ENCODE data around the gene ARHGEF19. TPM values are rescaled to one million over a fixed set of nuclear protein-coding genes. Genes with fewer than 3 reads are reported as not detected.

The ARHGEF19 gene
- total and polyA plus RNA-seq, 10 of the 15 experiments (the other 5 are each of a cell fraction or from before 2014, with no cell fraction given): 0.15 to 2.9 (median 0.67) TPM; not detected in 1

DNA sequence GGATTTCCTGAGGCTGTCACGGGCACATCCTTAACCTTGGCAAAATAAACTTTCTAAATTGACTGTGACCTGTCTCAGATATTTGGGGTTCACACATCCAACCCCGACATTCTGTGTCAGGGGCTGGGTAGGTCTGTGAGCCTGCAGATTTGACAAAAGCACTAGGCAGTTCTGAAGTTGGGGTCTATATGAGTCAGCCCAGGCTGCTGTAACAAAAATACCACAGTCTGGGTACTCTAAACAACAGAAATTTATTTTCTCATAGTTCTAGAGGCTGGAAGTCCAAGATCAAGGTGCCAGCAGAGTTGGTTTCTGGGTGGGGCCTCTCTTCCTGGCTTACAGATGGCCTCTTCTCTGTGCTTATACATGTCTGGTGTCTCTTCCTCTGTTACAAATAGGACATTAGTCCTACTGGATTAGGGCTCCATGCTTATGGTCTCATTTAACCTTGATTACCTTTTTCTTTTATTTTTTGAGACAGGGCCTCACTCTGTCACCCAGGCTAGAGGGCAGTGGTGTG is 27.6 kb upstream of the ARHGEF19 start:
- POLR2A ChIA-PET: no interaction called here
- no peak overlapping the region for H2AFZ ChIP-seq (ENCODE audit: control insufficient read depth, low read depth, low read length)
- no peak overlapping the region for H3K27ac ChIP-seq (ENCODE audit: control insufficient read depth, insufficient read depth)
- BruUV-seq (replicated peaks): no TSS peak
- H3K4me1 ChIP-seq (ENCODE audit: control insufficient read depth, insufficient read depth, low read length): peaks cover 17% of the 10 kb centered on the region
- FAIRE-seq (no peak), ATAC-seq (no peak), DNase-seq (ENCODE audit: low read depth, low spot score) (no peak)
- H3K79me2 ChIP-seq (ENCODE audit: control insufficient read depth, insufficient read depth, low read length): no peaks in the 10 kb centered on the region
- in situ Hi-C loops (cut with MboI) (loop anchor here (5.0 kb wide), 1 partner anchor 163 kb away; no protein-coding TSS in a partner anchor), intact Hi-C loops (cut with micrococcal nuclease; ENCODE audit: unreplicated experiment) (loop anchor here (5.0 kb wide), 1 partner anchor 127 kb away; the partner anchor contains the start of gene SZRD1)
- RAD21 ChIA-PET (ENCODE audit: unreplicated experiment): no interaction called here
- H3K4me3 ChIP-seq: no peak overlapping the region
- no peaks in the 10 kb centered on the region for H3K27me3 ChIP-seq (replicated peaks in 1 of 2; ENCODE audit: control insufficient read depth in 2 of 2, insufficient read depth in 2 of 2, low read length in 1 of 2)
- H3K9ac ChIP-seq (ENCODE audit: control insufficient read depth, insufficient read depth, low read length): no peak overlapping the region
- 69% methylated on average over 2 of the region's 2 CpGs for WGBS (ENCODE audit: insufficient coverage, insufficient replicate concordance, low lambda C conversion rate, missing lambda C conversion rate)
- SMC1A ChIA-PET (ENCODE audit: uncharacterized antibody, unreplicated experiment): no interaction called here
- H3K9me3 ChIP-seq (replicated peaks; ENCODE audit: control insufficient read depth, insufficient read depth, low read length): no peaks in the 10 kb centered on the region
- H3K4me2 ChIP-seq (ENCODE audit: control insufficient read depth, insufficient read depth): no peak overlapping the region
- CTCF ChIA-PET: interaction anchor here (4.1 kb wide), 1 partner anchor 123 kb away, joined by 27 read pairs; no protein-coding TSS in a partner anchor
- H4K20me1 ChIP-seq (ENCODE audit: control insufficient read depth, insufficient read depth): no peaks in the 10 kb centered on the region
- H3K36me3 ChIP-seq (ENCODE audit: control insufficient read depth in 2 of 2, insufficient read depth in 2 of 2, low read length in 1 of 2): no peaks in the 10 kb centered on the region
- no peak for TF ChIP-seq KDM1A (IDR thresholded peaks at IDR 0.05; ENCODE audit: borderline replicate concordance)
- TF ChIP-seq, protein P1, sequence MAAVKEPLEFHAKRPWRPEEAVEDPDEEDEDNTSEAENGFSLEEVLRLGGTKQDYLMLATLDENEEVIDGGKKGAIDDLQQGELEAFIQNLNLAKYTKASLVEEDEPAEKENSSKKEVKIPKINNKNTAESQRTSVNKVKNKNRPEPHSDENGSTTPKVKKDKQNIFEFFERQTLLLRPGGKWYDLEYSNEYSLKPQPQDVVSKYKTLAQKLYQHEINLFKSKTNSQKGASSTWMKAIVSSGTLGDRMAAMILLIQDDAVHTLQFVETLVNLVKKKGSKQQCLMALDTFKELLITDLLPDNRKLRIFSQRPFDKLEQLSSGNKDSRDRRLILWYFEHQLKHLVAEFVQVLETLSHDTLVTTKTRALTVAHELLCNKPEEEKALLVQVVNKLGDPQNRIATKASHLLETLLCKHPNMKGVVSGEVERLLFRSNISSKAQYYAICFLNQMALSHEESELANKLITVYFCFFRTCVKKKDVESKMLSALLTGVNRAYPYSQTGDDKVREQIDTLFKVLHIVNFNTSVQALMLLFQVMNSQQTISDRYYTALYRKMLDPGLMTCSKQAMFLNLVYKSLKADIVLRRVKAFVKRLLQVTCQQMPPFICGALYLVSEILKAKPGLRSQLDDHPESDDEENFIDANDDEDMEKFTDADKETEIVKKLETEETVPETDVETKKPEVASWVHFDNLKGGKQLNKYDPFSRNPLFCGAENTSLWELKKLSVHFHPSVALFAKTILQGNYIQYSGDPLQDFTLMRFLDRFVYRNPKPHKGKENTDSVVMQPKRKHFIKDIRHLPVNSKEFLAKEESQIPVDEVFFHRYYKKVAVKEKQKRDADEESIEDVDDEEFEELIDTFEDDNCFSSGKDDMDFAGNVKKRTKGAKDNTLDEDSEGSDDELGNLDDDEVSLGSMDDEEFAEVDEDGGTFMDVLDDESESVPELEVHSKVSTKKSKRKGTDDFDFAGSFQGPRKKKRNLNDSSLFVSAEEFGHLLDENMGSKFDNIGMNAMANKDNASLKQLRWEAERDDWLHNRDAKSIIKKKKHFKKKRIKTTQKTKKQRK (IDR thresholded peaks at IDR 0.05; ENCODE audit: low read depth, low read length): no peak
- TF ChIP-seq POLR2AphosphoS5 (IDR thresholded peaks at IDR 0.05; ENCODE audit: low read length): no peak
- TF ChIP-seq, protein P2, sequence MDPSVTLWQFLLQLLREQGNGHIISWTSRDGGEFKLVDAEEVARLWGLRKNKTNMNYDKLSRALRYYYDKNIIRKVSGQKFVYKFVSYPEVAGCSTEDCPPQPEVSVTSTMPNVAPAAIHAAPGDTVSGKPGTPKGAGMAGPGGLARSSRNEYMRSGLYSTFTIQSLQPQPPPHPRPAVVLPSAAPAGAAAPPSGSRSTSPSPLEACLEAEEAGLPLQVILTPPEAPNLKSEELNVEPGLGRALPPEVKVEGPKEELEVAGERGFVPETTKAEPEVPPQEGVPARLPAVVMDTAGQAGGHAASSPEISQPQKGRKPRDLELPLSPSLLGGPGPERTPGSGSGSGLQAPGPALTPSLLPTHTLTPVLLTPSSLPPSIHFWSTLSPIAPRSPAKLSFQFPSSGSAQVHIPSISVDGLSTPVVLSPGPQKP (IDR thresholded peaks at IDR 0.05; ENCODE audit: low read depth, low read length): no peak
- no peak for TF ChIP-seq CHD4 (IDR thresholded peaks at IDR 0.05)
- TF ChIP-seq, protein P3, sequence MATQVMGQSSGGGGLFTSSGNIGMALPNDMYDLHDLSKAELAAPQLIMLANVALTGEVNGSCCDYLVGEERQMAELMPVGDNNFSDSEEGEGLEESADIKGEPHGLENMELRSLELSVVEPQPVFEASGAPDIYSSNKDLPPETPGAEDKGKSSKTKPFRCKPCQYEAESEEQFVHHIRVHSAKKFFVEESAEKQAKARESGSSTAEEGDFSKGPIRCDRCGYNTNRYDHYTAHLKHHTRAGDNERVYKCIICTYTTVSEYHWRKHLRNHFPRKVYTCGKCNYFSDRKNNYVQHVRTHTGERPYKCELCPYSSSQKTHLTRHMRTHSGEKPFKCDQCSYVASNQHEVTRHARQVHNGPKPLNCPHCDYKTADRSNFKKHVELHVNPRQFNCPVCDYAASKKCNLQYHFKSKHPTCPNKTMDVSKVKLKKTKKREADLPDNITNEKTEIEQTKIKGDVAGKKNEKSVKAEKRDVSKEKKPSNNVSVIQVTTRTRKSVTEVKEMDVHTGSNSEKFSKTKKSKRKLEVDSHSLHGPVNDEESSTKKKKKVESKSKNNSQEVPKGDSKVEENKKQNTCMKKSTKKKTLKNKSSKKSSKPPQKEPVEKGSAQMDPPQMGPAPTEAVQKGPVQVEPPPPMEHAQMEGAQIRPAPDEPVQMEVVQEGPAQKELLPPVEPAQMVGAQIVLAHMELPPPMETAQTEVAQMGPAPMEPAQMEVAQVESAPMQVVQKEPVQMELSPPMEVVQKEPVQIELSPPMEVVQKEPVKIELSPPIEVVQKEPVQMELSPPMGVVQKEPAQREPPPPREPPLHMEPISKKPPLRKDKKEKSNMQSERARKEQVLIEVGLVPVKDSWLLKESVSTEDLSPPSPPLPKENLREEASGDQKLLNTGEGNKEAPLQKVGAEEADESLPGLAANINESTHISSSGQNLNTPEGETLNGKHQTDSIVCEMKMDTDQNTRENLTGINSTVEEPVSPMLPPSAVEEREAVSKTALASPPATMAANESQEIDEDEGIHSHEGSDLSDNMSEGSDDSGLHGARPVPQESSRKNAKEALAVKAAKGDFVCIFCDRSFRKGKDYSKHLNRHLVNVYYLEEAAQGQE (IDR thresholded peaks at IDR 0.05; ENCODE audit: low read depth, low read length): no peak
- TF ChIP-seq MTA2 (IDR thresholded peaks at IDR 0.05; ENCODE audit: low read depth): no peak
- TF ChIP-seq CHD1 (IDR thresholded peaks at IDR 0.05; ENCODE audit: low read depth, low read length): no peak
- TF ChIP-seq, protein P4, sequence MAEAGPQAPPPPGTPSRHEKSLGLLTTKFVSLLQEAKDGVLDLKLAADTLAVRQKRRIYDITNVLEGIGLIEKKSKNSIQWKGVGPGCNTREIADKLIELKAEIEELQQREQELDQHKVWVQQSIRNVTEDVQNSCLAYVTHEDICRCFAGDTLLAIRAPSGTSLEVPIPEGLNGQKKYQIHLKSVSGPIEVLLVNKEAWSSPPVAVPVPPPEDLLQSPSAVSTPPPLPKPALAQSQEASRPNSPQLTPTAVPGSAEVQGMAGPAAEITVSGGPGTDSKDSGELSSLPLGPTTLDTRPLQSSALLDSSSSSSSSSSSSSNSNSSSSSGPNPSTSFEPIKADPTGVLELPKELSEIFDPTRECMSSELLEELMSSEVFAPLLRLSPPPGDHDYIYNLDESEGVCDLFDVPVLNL (IDR thresholded peaks at IDR 0.05; ENCODE audit: low read depth, low read length): no peak
- no peak for TF ChIP-seq STAT1 (conservative IDR thresholded peaks at IDR 0.05)
- no peak for TF ChIP-seq NFYB (IDR thresholded peaks at IDR 0.05; ENCODE audit: insufficient read depth, low read depth, low read length)
- TF ChIP-seq, protein P5, sequence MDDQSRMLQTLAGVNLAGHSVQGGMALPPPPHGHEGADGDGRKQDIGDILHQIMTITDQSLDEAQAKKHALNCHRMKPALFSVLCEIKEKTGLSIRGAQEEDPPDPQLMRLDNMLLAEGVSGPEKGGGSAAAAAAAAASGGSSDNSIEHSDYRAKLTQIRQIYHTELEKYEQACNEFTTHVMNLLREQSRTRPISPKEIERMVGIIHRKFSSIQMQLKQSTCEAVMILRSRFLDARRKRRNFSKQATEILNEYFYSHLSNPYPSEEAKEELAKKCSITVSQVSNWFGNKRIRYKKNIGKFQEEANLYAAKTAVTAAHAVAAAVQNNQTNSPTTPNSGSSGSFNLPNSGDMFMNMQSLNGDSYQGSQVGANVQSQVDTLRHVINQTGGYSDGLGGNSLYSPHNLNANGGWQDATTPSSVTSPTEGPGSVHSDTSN (IDR thresholded peaks at IDR 0.05; ENCODE audit: insufficient replicate concordance, low read depth, low read length): no peak
- TF ChIP-seq RAD21 (IDR thresholded peaks at IDR 0.05; ENCODE audit: insufficient read depth, low read depth, low read length): no peak
- no peak for TF ChIP-seq YY1 (IDR thresholded peaks at IDR 0.05; ENCODE audit: low read depth, low read length)

Measured in GM12878 (cell line).